ENCODE measurements around the gene LCMT2. TPM values are rescaled to one million over a fixed set of nuclear protein-coding genes. Genes with fewer than 3 reads are reported as not detected.

The LCMT2 gene
- total RNA-seq, 1 donor from 2014 or later: 8.7 TPM

GRCh38 chr15:43370310-43370974 is 40.1 kb upstream of the LCMT2 start:
- H3K9me3 Mint-ChIP-seq (ENCODE audit: unreplicated experiment): peaks cover 10% of the 10 kb centered on the region
- no peak for DNase-seq (ENCODE audit: extremely low spot score, unreplicated experiment)
- TF ChIP-seq CTCF (IDR thresholded peaks at IDR 0.05): no peak
- no peaks in the 10 kb centered on the region for H3K27me3 Mint-ChIP-seq (ENCODE audit: unreplicated experiment)
- peak overlapping the region; percentile 72 for H3K27ac Mint-ChIP-seq (ENCODE audit: unreplicated experiment)
- H3K36me3 Mint-ChIP-seq (ENCODE audit: unreplicated experiment): peaks cover 37% of the 10 kb centered on the region
- peaks cover 36% of the 10 kb centered on the region for H3K4me1 Mint-ChIP-seq (ENCODE audit: unreplicated experiment)
- peak overlapping the region; percentile 86 for H3K4me3 Mint-ChIP-seq (ENCODE audit: unreplicated experiment)

- H3K9me3 Mint-ChIP-seq (ENCODE audit: unreplicated experiment): peaks cover 50% of the 10 kb centered on the region
- H3K4me1 Mint-ChIP-seq (ENCODE audit: unreplicated experiment): peaks cover 4% of the 10 kb centered on the region
- TF ChIP-seq CTCF (IDR thresholded peaks at IDR 0.05): no peak
- no peak overlapping the region for H3K4me3 Mint-ChIP-seq (ENCODE audit: unreplicated experiment)
- DNase-seq (ENCODE audit: extremely low spot score, unreplicated experiment): no peak
- H3K27ac Mint-ChIP-seq (ENCODE audit: unreplicated experiment): no peak overlapping the region
- peaks cover 78% of the 10 kb centered on the region for H3K36me3 Mint-ChIP-seq (ENCODE audit: unreplicated experiment)
- no peaks in the 10 kb centered on the region for H3K27me3 Mint-ChIP-seq (ENCODE audit: unreplicated experiment)
Measured at GRCh38 chr15:43361313-43361903, 31.0 kb upstream of the LCMT2 start.

- TF ChIP-seq CTCF (IDR thresholded peaks at IDR 0.05): no peak
- Mint-ChIP-seq H3K4me3 (ENCODE audit: unreplicated experiment) (no peak overlapping the region), H3K9me3 (ENCODE audit: unreplicated experiment) (peaks cover 54% of the 10 kb centered on the region)
Measured at GRCh38 chr15:43360821-43361220, 30.4 kb upstream of the LCMT2 start.

GRCh38 chr15:43352693-43353382 is 22.5 kb upstream of the LCMT2 start:
- H3K27ac Mint-ChIP-seq (ENCODE audit: unreplicated experiment): no peak overlapping the region
- DNase-seq (ENCODE audit: extremely low spot score, unreplicated experiment): no peak
- no peak for TF ChIP-seq CTCF (IDR thresholded peaks at IDR 0.05)

More at GRCh38 chr15:43360821-43361220, 30.4 kb upstream of the LCMT2 start:
- Mint-ChIP-seq H3K36me3 (ENCODE audit: unreplicated experiment) (peaks cover 76% of the 10 kb centered on the region), H3K27ac (ENCODE audit: unreplicated experiment) (no peak overlapping the region), H3K4me1 (ENCODE audit: unreplicated experiment) (peaks cover 4% of the 10 kb centered on the region), H3K27me3 (ENCODE audit: unreplicated experiment) (no peaks in the 10 kb centered on the region)
- no peak for DNase-seq (ENCODE audit: extremely low spot score, unreplicated experiment)

GRCh38 chr15:43347114-43347513 is 16.7 kb upstream of the LCMT2 start:
- TF ChIP-seq CTCF (IDR thresholded peaks at IDR 0.05): no peak
- DNase-seq (ENCODE audit: extremely low spot score, unreplicated experiment): no peak
- no peaks in the 10 kb centered on the region for H3K4me1 Mint-ChIP-seq (ENCODE audit: unreplicated experiment)
- no peaks in the 10 kb centered on the region for H3K9me3 Mint-ChIP-seq (ENCODE audit: unreplicated experiment)
- H3K36me3 Mint-ChIP-seq (ENCODE audit: unreplicated experiment): peaks cover 25% of the 10 kb centered on the region
- H3K27me3 Mint-ChIP-seq (ENCODE audit: unreplicated experiment): no peaks in the 10 kb centered on the region
- no peak overlapping the region for H3K27ac Mint-ChIP-seq (ENCODE audit: unreplicated experiment)
- H3K4me3 Mint-ChIP-seq (ENCODE audit: unreplicated experiment): no peak overlapping the region

More at GRCh38 chr15:43352693-43353382, 22.5 kb upstream of the LCMT2 start:
- H3K4me1 Mint-ChIP-seq (ENCODE audit: unreplicated experiment): no peaks in the 10 kb centered on the region
- peaks cover 28% of the 10 kb centered on the region for H3K36me3 Mint-ChIP-seq (ENCODE audit: unreplicated experiment)
- H3K4me3 Mint-ChIP-seq (ENCODE audit: unreplicated experiment): no peak overlapping the region
- peaks cover 4% of the 10 kb centered on the region for H3K9me3 Mint-ChIP-seq (ENCODE audit: unreplicated experiment)
- H3K27me3 Mint-ChIP-seq (ENCODE audit: unreplicated experiment): no peaks in the 10 kb centered on the region
